SK-N-SH (cell line): Measurements from ENCODE around the gene AFAP1L2. TPM values are rescaled to one million over a fixed set of nuclear protein-coding genes. Genes with fewer than 3 reads are reported as not detected.

Experiments used
- CTCF ChIA-PET: fragments of 300-600, 350-600 bp; formaldehyde crosslinking; extraction: SDS; loops from one replicate; lab custom pipeline; 2021; lab: Yijun Ruan, JAX
- POLR2A ChIA-PET: fragments of 350-600 bp; sonication (Branson Sonifier 250); formaldehyde crosslinking; extraction: SDS; loops from one replicate; lab custom pipeline; 2020; ENCODE audit warnings: antibody characterized with exemption, inconsistent platforms; lab: Yijun Ruan, JAX
- DNase-seq: peaks from one replicate; pipeline ENCODE4 v3.0.0; 2012
- H2AFZ ChIP-seq: fragments of 200-600 bp; sonication (generic); 2 replicates; pipeline ENCODE4 v1.8.1; 2016; ENCODE audit warnings: antibody characterized with exemption, mild to moderate bottlenecking, low read depth
- H3F3A ChIP-seq: fragments of 200-600 bp; sonication (generic); replicated peaks from 2 replicates; pipeline ENCODE3; 2016; ENCODE audit warnings: antibody characterized with exemption, mild to moderate bottlenecking; ENCODE audit not compliant: insufficient read depth
- H3K27ac ChIP-seq, 2 experiments: fragments of 200-500 bp in 1 of 2; fragments of 200-600 bp in 1 of 2; sonication (Bioruptor generic) in 1 of 2; sonication (generic), shearing (Covaris generic) in 1 of 2; 2 replicates each; pipeline versions ENCODE4 v1.5.1 to v1.6.1; 2014 to 2016; ENCODE audit warnings: low read depth in 2 of 2, inconsistent platforms in 1 of 2, low read length in 1 of 2, mild to moderate bottlenecking in 1 of 2, mixed read lengths in 1 of 2
- H3K27me3 ChIP-seq: fragments of 200-600 bp; sonication (generic), shearing (Covaris generic); 2 replicates; pipeline ENCODE4 v1.6.1; 2016; ENCODE audit warnings: mixed run types; ENCODE audit not compliant: insufficient read depth
- H3K36me3 ChIP-seq, 2 experiments: fragments of 200-500 bp in 1 of 2; fragments of 200-600 bp in 1 of 2; sonication (Bioruptor generic) in 1 of 2; sonication (generic) in 1 of 2; replicated peaks in 1 of 2; 2 replicates each; pipeline versions ENCODE3 to v1.5.1; 2014 to 2016; ENCODE audit warnings: low read length in 1 of 2, mild to moderate bottlenecking in 1 of 2; ENCODE audit not compliant: insufficient read depth in 2 of 2, control insufficient read depth in 1 of 2
- H3K4me1 ChIP-seq, 2 experiments: fragments of 200-500 bp in 1 of 2; fragments of 200-600 bp in 1 of 2; sonication (Bioruptor generic) in 1 of 2; sonication (generic), shearing (Covaris generic) in 1 of 2; 2 replicates each; pipeline versions ENCODE4 v1.5.1 to v1.6.1; 2014 to 2016; ENCODE audit warnings: low read depth in 1 of 2, low read length in 1 of 2, mixed run types in 1 of 2; ENCODE audit not compliant: insufficient read depth in 2 of 2, control insufficient read depth in 1 of 2
- H3K4me2 ChIP-seq: fragments of 200-600 bp; sonication (generic), shearing (Covaris generic); 2 replicates; pipeline ENCODE4 v1.6.1; 2017; ENCODE audit warnings: mixed run types
- H3K4me3 ChIP-seq, 2 experiments: fragments of 200-500 bp in 1 of 2; fragments of 200-600 bp in 1 of 2; sonication (Bioruptor generic) in 1 of 2; sonication (generic), shearing (Covaris generic) in 1 of 2; 2 replicates each; pipeline versions ENCODE4 v1.5.1 to v1.8.1; 2014 to 2016; ENCODE audit warnings: low read depth in 2 of 2, inconsistent platforms in 1 of 2, low read length in 1 of 2, mild to moderate bottlenecking in 1 of 2, mixed read lengths in 1 of 2, moderate library complexity in 1 of 2
- H3K79me2 ChIP-seq: fragments of 200-600 bp; sonication (generic); 2 replicates; pipeline ENCODE4 v1.8.1; 2017; ENCODE audit warnings: mild to moderate bottlenecking; ENCODE audit not compliant: insufficient read depth
- H3K9ac ChIP-seq: fragments of 200-600 bp; sonication (generic); 2 replicates; pipeline ENCODE4 v1.6.1; 2017; ENCODE audit warnings: mixed run types
- H3K9me2 ChIP-seq: fragments of 200-600 bp; sonication (generic); 2 replicates; pipeline ENCODE4 v1.6.1; 2017; ENCODE audit warnings: mixed run types
- H3K9me3 ChIP-seq: fragments of 200-600 bp; sonication (generic); 2 replicates; pipeline ENCODE4 v1.6.1; 2017; ENCODE audit warnings: mixed run types, mild to moderate bottlenecking, moderate library complexity
- H4K20me1 ChIP-seq: fragments of 200-600 bp; sonication (generic); 2 replicates; pipeline ENCODE4 v1.6.1; 2017; ENCODE audit warnings: mild to moderate bottlenecking, mixed run types; ENCODE audit not compliant: insufficient read depth
- EP300 ChIP-seq, 2 experiments: IDR thresholded peaks; 2 replicates each; pipeline versions ENCODE4 v1.4.0 to v1.6.1; 2012; ENCODE audit warnings: borderline replicate concordance in 1 of 2, low read depth in 1 of 2, low read length in 1 of 2
- EZH2phosphoT487 ChIP-seq: fragments of 200-600 bp; sonication (generic); IDR thresholded peaks from 2 replicates; pipeline ENCODE4 v1.6.1; 2017; ENCODE audit warnings: low read depth, mixed run types, mild to moderate bottlenecking, antibody characterized with exemption, moderate library complexity, borderline replicate concordance
- FOXJ3 ChIP-seq: sonication (generic); formaldehyde crosslinking; IDR thresholded peaks from 2 replicates; pipeline ENCODE4 v1.5.1; 2020; ENCODE audit warnings: mild to moderate bottlenecking, missing genetic modification reagents
- FOXM1 ChIP-seq: IDR thresholded peaks from 2 replicates; pipeline ENCODE4 v1.4.0; 2012; ENCODE audit warnings: low read depth, mild to moderate bottlenecking
- GABPA ChIP-seq: IDR thresholded peaks from 2 replicates; pipeline ENCODE4 v1.4.0; 2012; ENCODE audit warnings: low read depth, mild to moderate bottlenecking
- JUND ChIP-seq: IDR thresholded peaks from 2 replicates; pipeline ENCODE4 v1.4.0; 2012
- MXI1 ChIP-seq: IDR thresholded peaks from 2 replicates; pipeline ENCODE4 v1.6.1; 2012; ENCODE audit warnings: mild to moderate bottlenecking, low read depth, low read length, improper control_type of control experiment
- NRF1 ChIP-seq: IDR thresholded peaks from 2 replicates; pipeline ENCODE4 v1.6.1; 2012; ENCODE audit warnings: low read depth, mild to moderate bottlenecking, low read length
- POLR2AphosphoS5 ChIP-seq: IDR thresholded peaks from 2 replicates; pipeline ENCODE4 v1.6.1; 2012; ENCODE audit warnings: low read depth, low read length
- RAD21 ChIP-seq: IDR thresholded peaks from 2 replicates; pipeline ENCODE4 v1.6.1; 2012; ENCODE audit warnings: mild to moderate bottlenecking, low read length
- RCOR1 ChIP-seq: fragments of 150-350 bp; IDR thresholded peaks from 2 replicates; pipeline ENCODE4 v1.6.1; 2017; ENCODE audit warnings: antibody characterized with exemption, low read length
- RFX5 ChIP-seq: IDR thresholded peaks from 2 replicates; pipeline ENCODE4 v1.6.1; 2012; ENCODE audit warnings: mild to moderate bottlenecking, improper control_type of control experiment, low read length
- SIN3A ChIP-seq: IDR thresholded peaks from 2 replicates; pipeline ENCODE4 v1.6.1; 2012; ENCODE audit warnings: low read depth, mild to moderate bottlenecking, low read length, moderate library complexity, borderline replicate concordance
- TAF1 ChIP-seq: IDR thresholded peaks from 2 replicates; pipeline ENCODE4 v1.6.1; 2012; ENCODE audit warnings: low read depth, mild to moderate bottlenecking, low read length, moderate library complexity, borderline replicate concordance
- TCF12 ChIP-seq: IDR thresholded peaks from 2 replicates; pipeline ENCODE4 v1.4.0; 2012
- YY1 ChIP-seq: IDR thresholded peaks from 2 replicates; pipeline ENCODE4 v1.4.0; 2012; ENCODE audit warnings: low read depth, mild to moderate bottlenecking
- WGBS: methylation state at CpG from one replicate; pipeline ENCODE4 v1.1.6; 2017; ENCODE audit warnings: low lambda C conversion rate; 5-methylcytosine and 5-hydroxymethylcytosine counted together
- polyA plus RNA-seq, 3 experiments: library from polyadenylated mRNA; depleted of rRNA; stranded (reverse); fragments of >200 nt; gene quantifications; 2 replicates each; pipeline ENCODE4 v1.2.3, GENCODE V29; 2012
- TF ChIP-seq, protein P1 (sequence below): fragments of 150-350 bp; IDR thresholded peaks from 2 replicates; pipeline ENCODE4 v1.6.1; 2017; ENCODE audit warnings: antibody characterized with exemption, low read length, low read depth, borderline replicate concordance
- TF ChIP-seq, protein P2 (sequence below): IDR thresholded peaks from 2 replicates; pipeline ENCODE4; 2012
- TF ChIP-seq, protein P3 (sequence below): IDR thresholded peaks from 2 replicates; pipeline ENCODE4 v1.4.0; 2012; ENCODE audit warnings: low read depth
- TF ChIP-seq, protein P4 (sequence below): fragments of 200-600 bp; sonication (generic); IDR thresholded peaks from 2 replicates; pipeline ENCODE4 v1.6.1; 2017; ENCODE audit warnings: antibody characterized with exemption, mild to moderate bottlenecking, moderate library complexity

The AFAP1L2 gene
- polyA plus RNA-seq, 1 of the 3 experiments (the other 2 are of a cell fraction) = 0.54 TPM

DNA sequence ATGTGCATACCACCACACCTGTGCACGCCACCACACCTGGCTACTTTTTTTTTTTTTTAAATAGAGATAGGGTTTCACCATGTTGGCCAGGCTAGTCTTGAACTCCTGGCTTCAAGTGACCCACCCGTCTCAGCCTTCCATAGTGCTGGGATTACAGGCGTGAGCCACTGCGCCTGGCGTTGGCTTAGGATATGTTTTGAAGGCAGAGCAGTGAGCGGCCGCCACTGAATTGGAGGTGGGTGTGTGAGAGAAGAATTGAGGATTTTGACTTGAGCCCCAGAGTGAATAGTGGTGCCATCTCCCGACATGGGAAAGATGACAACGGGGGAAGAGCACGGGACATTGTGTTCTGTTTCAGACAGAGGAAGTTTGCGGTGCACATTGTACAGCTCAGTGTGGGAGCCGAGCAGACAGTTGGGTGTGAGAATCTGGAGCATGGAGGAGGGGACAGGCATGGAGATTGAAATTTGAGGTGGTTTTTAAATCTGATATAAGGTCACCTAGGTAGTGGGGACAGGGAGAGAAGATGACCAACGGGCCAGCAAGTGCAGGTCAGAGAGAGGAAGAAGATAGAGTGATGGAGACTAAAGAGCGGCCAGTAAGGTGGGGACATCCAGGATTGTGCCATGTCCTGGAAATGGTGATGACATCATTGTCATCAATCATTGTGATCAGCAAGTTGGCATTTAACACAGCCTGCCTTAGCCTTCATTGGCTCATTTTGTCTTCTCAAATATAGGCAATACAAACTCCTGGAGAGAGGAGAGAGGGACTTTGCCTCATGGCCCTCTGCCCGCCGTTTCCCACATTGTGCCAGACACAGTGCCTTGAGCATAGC lies 129.5 kb downstream of the AFAP1L2 start:
- no peak for DNase-seq
- Histone ChIP-seq H3K4me1 (peaks cover 0 to 6% of the 10 kb centered on the region in 2 experiments; a peak in 1 of 4 replicates), H3K27me3 (no peaks in the 10 kb centered on the region; the same call in 1 of the 2 replicates), H3K9ac (no peak overlapping the region), H3F3A (peaks cover 12% of the 10 kb centered on the region), H3K4me3 (no peak overlapping the region), H3K4me2 (no peak overlapping the region), H3K9me2 (no peaks in the 10 kb centered on the region), H3K27ac (no peak overlapping the region), H3K9me3 (no peaks in the 10 kb centered on the region), H4K20me1 (no peaks in the 10 kb centered on the region), H2AFZ (no peak overlapping the region), H3K36me3 (no peaks in the 10 kb centered on the region), H3K79me2 (no peaks in the 10 kb centered on the region)
- ChIA-PET CTCF (no interaction called here), POLR2A (no interaction called here)
- WGBS = 87% methylated on average over 16 of the region's 16 CpGs
- TF ChIP-seq JUND = no peak
- TF ChIP-seq, protein P1, sequence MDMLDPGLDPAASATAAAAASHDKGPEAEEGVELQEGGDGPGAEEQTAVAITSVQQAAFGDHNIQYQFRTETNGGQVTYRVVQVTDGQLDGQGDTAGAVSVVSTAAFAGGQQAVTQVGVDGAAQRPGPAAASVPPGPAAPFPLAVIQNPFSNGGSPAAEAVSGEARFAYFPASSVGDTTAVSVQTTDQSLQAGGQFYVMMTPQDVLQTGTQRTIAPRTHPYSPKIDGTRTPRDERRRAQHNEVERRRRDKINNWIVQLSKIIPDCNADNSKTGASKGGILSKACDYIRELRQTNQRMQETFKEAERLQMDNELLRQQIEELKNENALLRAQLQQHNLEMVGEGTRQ = no peak
- no peak for TF ChIP-seq EZH2phosphoT487
- no peak for TF ChIP-seq TCF12
- TF ChIP-seq, protein P2, sequence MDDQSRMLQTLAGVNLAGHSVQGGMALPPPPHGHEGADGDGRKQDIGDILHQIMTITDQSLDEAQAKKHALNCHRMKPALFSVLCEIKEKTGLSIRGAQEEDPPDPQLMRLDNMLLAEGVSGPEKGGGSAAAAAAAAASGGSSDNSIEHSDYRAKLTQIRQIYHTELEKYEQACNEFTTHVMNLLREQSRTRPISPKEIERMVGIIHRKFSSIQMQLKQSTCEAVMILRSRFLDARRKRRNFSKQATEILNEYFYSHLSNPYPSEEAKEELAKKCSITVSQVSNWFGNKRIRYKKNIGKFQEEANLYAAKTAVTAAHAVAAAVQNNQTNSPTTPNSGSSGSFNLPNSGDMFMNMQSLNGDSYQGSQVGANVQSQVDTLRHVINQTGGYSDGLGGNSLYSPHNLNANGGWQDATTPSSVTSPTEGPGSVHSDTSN = no peak
- TF ChIP-seq, protein P3, sequence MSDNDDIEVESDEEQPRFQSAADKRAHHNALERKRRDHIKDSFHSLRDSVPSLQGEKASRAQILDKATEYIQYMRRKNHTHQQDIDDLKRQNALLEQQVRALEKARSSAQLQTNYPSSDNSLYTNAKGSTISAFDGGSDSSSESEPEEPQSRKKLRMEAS = no peak
- no peak for TF ChIP-seq MXI1
- TF ChIP-seq RAD21 = no peak
- no peak for TF ChIP-seq POLR2AphosphoS5
- TF ChIP-seq FOXM1 = no peak
- TF ChIP-seq, protein P4, sequence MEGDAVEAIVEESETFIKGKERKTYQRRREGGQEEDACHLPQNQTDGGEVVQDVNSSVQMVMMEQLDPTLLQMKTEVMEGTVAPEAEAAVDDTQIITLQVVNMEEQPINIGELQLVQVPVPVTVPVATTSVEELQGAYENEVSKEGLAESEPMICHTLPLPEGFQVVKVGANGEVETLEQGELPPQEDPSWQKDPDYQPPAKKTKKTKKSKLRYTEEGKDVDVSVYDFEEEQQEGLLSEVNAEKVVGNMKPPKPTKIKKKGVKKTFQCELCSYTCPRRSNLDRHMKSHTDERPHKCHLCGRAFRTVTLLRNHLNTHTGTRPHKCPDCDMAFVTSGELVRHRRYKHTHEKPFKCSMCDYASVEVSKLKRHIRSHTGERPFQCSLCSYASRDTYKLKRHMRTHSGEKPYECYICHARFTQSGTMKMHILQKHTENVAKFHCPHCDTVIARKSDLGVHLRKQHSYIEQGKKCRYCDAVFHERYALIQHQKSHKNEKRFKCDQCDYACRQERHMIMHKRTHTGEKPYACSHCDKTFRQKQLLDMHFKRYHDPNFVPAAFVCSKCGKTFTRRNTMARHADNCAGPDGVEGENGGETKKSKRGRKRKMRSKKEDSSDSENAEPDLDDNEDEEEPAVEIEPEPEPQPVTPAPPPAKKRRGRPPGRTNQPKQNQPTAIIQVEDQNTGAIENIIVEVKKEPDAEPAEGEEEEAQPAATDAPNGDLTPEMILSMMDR = no peak
- TF ChIP-seq SIN3A = no peak
- no peak for TF ChIP-seq GABPA
- no peak for TF ChIP-seq NRF1
- no peak for TF ChIP-seq EP300 (IDR thresholded peaks at IDR 0.05; ENCODE audit: borderline replicate concordance in 1 of 2, low read depth in 1 of 2, low read length in 1 of 2)
- no peak for TF ChIP-seq RCOR1
- TF ChIP-seq FOXJ3 = no peak
- TF ChIP-seq YY1 = no peak
- TF ChIP-seq RFX5 = no peak
- no peak for TF ChIP-seq TAF1
